GM20431 (cell line): Measurements from ENCODE around the gene FABP2.
"Not testable (repeated sequence)": the region's sequence is repeated elsewhere in the genome, so short reads cannot be mapped to it uniquely, and the experiment has no call there.

Source experiments
- in situ Hi-C: fragments of 300-500 bp; cut with MseI, MboI; formaldehyde crosslinking; loops from one replicate; pipeline ENCODE4 v1.15.0; 2020; ENCODE audit warnings: low sequenced_read_pairs; ENCODE audit not compliant: unreplicated experiment

The FABP2 gene

GRCh38 chr4:119279541-119279940 is 42.4 kb downstream of the FABP2 start:
- in situ Hi-C loops = not testable (repeated sequence)

GRCh38 chr4:119271361-119272085 is 50.4 kb downstream of the FABP2 start:
- in situ Hi-C loops = no loop called here

- in situ Hi-C loops = no loop called here
These were observed 53.5 kb downstream of the FABP2 start for GRCh38 chr4:119268466-119268865.
